Heart left ventricle (tissue), 16 donors: ENCODE data around the gene TXNDC11. TPM values are rescaled to one million over a fixed set of nuclear protein-coding genes. Genes with fewer than 3 reads are reported as not detected.

Experiments
- ATAC-seq, 4 donors: fragments of 200-7000 bp; cut with Tn5 transposase; one replicate each; pipeline ENCODE4 v1.9.1; 2020 to 2022; ENCODE audit warnings: moderate library complexity in 4 of 4, mild to moderate bottlenecking in 3 of 4, moderate number of reproducible peaks in 1 of 4
- DNase-seq, 5 donors: peaks; one replicate each; pipeline ENCODE4 v3.0.0-alpha.2; 2020
- H3K27ac ChIP-seq, 12 donors: fragments of 200-600 bp; sonication (generic) in 4 of 12; one replicate each; pipeline versions ENCODE4 v1.5.0 to v1.8.0; 2016 to 2022; ENCODE audit warnings: mild to moderate bottlenecking in 2 of 12
- H3K27me3 ChIP-seq, 9 donors: fragments of 200-600 bp; sonication (generic) in 2 of 9; one replicate each; pipeline versions ENCODE4 v1.5.1 to v1.8.0; 2016 to 2022; ENCODE audit warnings: mild to moderate bottlenecking in 3 of 9
- H3K36me3 ChIP-seq, 9 donors: fragments of 200-600 bp; sonication (generic) in 2 of 9; one replicate each; pipeline versions ENCODE4 v1.5.0 to v1.8.0; 2018 to 2022; ENCODE audit warnings: mild to moderate bottlenecking in 2 of 9
- H3K4me1 ChIP-seq, 12 donors: fragments of 200-600 bp; sonication (generic) in 4 of 12; one replicate each; pipeline versions ENCODE4 v1.5.0 to v1.8.0; 2016 to 2022; ENCODE audit warnings: mild to moderate bottlenecking in 3 of 12
- H3K4me3 ChIP-seq, 12 donors: fragments of 200-600 bp; sonication (generic) in 4 of 12; one replicate each; pipeline versions ENCODE4 v1.5.0 to v1.8.0; 2017 to 2022; ENCODE audit warnings: mild to moderate bottlenecking in 9 of 12, moderate library complexity in 4 of 12
- H3K9me3 ChIP-seq, 12 donors: fragments of 200-600 bp; sonication (generic) in 4 of 12; one replicate each; pipeline versions ENCODE4 v1.5.0 to v1.8.0; 2016 to 2022; ENCODE audit warnings: mild to moderate bottlenecking in 1 of 12
- CTCF ChIP-seq, 12 donors: fragments of 200-600 bp; sonication (generic) in 4 of 12; IDR thresholded peaks; one replicate each; pipeline versions ENCODE4 v1.5.0 to v1.8.0; 2018 to 2022; ENCODE audit warnings: antibody characterized with exemption in 12 of 12, mild to moderate bottlenecking in 5 of 12
- POLR2A ChIP-seq, 2 donors: fragments of 450-650 bp; IDR thresholded peaks; one replicate each; pipeline ENCODE4 v1.6.1; 2017; ENCODE audit warnings: antibody characterized with exemption in 2 of 2, mild to moderate bottlenecking in 2 of 2, moderate library complexity in 2 of 2
- WGBS, 4 donors: extraction: QIAGEN DNeasy Blood & Tissue Kit in 2 of 4; methylation state at CpG; one replicate each; pipeline versions ENCODE4 v1.1.5 to v1.1.7; 2013 to 2018; 5-methylcytosine and 5-hydroxymethylcytosine counted together
- intact Hi-C, 10 donors: fragments of 100-400 bp; cut with DNase I; formaldehyde crosslinking; loops; one replicate each; pipeline versions ENCODE4 v1.11.1 to v1.14.2; 2022
- polyA plus RNA-seq, 2 donors: library from polyadenylated mRNA; stranded (reverse); fragments of 200-250 nt; gene quantifications; one replicate each; pipeline ENCODE4 v1.2.3, GENCODE V29; 2013
- total RNA-seq, 9 donors: library from RNA; depleted of rRNA in 2 of 9; stranded (reverse); fragments of >200 nt in 2 of 9; fragmentation: NEBNext Ultra II Directional in 3 of 9; extraction: Animal tissue kit (Norgen Biotek cat#: 25700) in 3 of 9; gene quantifications; one replicate each; pipeline versions ENCODE4 v1.1.0 to v1.2.4, GENCODE V29; 2016 to 2023
- donor health status: ischemic (EF 13 %, LVEDD 7.1; RV severe dilation, severe dysfunction).
- donor health status: healthy with polysubstance abuse.
- donor health status: DM: no; HTN: yes; CAD: no.
- donor health status: DM: no; HTN: no; CAD: no.
- donor health status: ischemic (EF 25% LVEDD 6.9; RV normal size, moderate dysfunction).
- donor health status: ischemic (EF 25% LVEDD 5.7; RV mildly dilated, moderate dysfunction).
- donor health status: healthy.
- donor health status: DM: yes; HTN: yes; CAD: no.
- donor health status: ischemic (EF 35%, LVEDD 5.7; RV mildly dilated, moderate dysfunction).
- donor health status: nonischemic (EF 11% LVEDD 7.7; RV severe dilation, severe dysfunction).
- donor health status: DM: yes; HTN: yes; CAD: no.
- donor health status: PGD.
- donor health status: ischemic (EF 29% LVEDD 5.4; RV normal size, mild dysfunction).
- donor health status: nonischemic (EF 23%, LVEDD 6.1; RV moderate dilation, normal function).

TXNDC11 gene
- total and polyA plus RNA-seq, 11 donors = 18.9 to 53.1 (median 25.9) TPM

- TF ChIP-seq POLR2A (IDR thresholded peaks at IDR 0.05) (no peak), CTCF (IDR thresholded peaks at IDR 0.05) (no peak)
- H3K4me1 ChIP-seq = peaks cover 14 to 92% (median 75%) of the 10 kb centered on the region in 12 donors
These were observed 69.3 kb downstream of the TXNDC11 start for GRCh38 chr16:11673091-11674000.

GRCh38 chr16:11672206-11673090, 70.2 kb downstream of the TXNDC11 start:
- intact Hi-C loops = loop anchor here in 1 of 10 donors (5.0 kb wide), 1 partner anchor 40 kb away; no protein-coding TSS in a partner anchor
- no peak for TF ChIP-seq POLR2A (IDR thresholded peaks at IDR 0.05)
- TF ChIP-seq CTCF (IDR thresholded peaks at IDR 0.05) = no peak
- peak overlapping the region; percentile 26 to 87 (median 66) for H3K27ac ChIP-seq
- H3K4me1 ChIP-seq = peaks cover 11 to 89% (median 71%) of the 10 kb centered on the region in 12 donors
- WGBS, 4 donors = 78 to 87% (median 82%) methylated on average over 25 of the region's 25 CpGs
- H3K4me3 ChIP-seq = no peak overlapping the region
- DNase-seq (peak in 3 of 5 donors; percentile 55 to 63 (median 60)), ATAC-seq (peak in 1 of 4 donors; percentile 10)
- peaks cover 0 to 19% (median 17%) of the 10 kb centered on the region in 9 donors for H3K36me3 ChIP-seq
- no peaks in the 10 kb centered on the region for H3K9me3 ChIP-seq
- H3K27me3 ChIP-seq = no peaks in the 10 kb centered on the region

More at GRCh38 chr16:11673091-11674000, 69.3 kb downstream of the TXNDC11 start:
- H3K27me3 ChIP-seq = no peaks in the 10 kb centered on the region
- no peaks in the 10 kb centered on the region for H3K9me3 ChIP-seq
- intact Hi-C loops = loop anchor here in 1 of 10 donors (5.0 kb wide), 1 partner anchor 39 kb away; no protein-coding TSS in a partner anchor
- peaks cover 0 to 28% (median 26%) of the 10 kb centered on the region in 9 donors for H3K36me3 ChIP-seq
- 55 to 64% (median 57%) methylated on average over 22 to 25 of the region's 25 CpGs for WGBS, 4 donors
- no peak overlapping the region for H3K4me3 ChIP-seq
- DNase-seq = peak in 2 of 5 donors; percentile 42 to 77
- peak overlapping the region in 11 of 12 donors; percentile 26 to 87 (median 65) for H3K27ac ChIP-seq
- ATAC-seq = peak in 3 of 4 donors; percentile 1 to 33 (median 10)

DNA sequence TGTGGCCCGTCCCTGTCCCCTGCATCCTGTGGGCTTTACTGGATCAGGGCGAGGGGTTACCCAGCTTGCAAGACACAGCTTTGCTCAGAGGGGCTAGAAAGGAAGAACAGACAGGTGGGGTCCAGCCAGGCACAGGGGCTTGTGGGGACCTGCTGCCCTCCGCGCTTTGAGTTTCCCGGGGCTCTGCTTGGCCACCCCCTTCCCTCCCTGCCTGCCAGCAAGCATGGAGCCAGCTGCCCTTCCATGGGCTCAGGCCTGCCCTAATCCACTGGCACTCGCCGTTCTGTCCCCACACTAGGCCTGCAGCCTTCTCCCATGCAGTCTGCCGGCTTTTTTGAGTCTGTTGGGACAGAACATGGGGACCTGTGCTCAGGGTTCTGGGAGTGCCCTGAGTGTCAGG, 71.0 kb downstream of the TXNDC11 start:
- WGBS, 4 donors = 89 to 90% (median 89%) methylated on average over 6 to 8 of the region's 8 CpGs
- ATAC-seq (no peak), DNase-seq (peak in 1 of 5 donors; percentile 53)
- intact Hi-C loops = loop anchor here in 2 of 10 donors (2.0 to 5.0 kb wide), 2 partner anchors 41 to 61 kb away; no protein-coding TSS in a partner anchor
- peaks cover 0 to 11% (median 9%) of the 10 kb centered on the region in 9 donors for H3K36me3 ChIP-seq
- H3K27me3 ChIP-seq = no peaks in the 10 kb centered on the region
- peak overlapping the region in 6 of 12 donors; percentile 31 to 87 (median 66) for H3K27ac ChIP-seq
- H3K4me1 ChIP-seq = peaks cover 11 to 81% (median 69%) of the 10 kb centered on the region in 12 donors
- no peak overlapping the region for H3K4me3 ChIP-seq
- TF ChIP-seq CTCF (IDR thresholded peaks at IDR 0.05) = no peak
- no peak for TF ChIP-seq POLR2A (IDR thresholded peaks at IDR 0.05)
- H3K9me3 ChIP-seq = no peaks in the 10 kb centered on the region
